GM15510 (cell line): Measurements from ENCODE around the gene ERF.

ENCODE experiments used
- POLR2A ChIP-seq: IDR thresholded peaks from 3 replicates; pipeline ENCODE4 v1.6.1; 2011; ENCODE audit warnings: borderline replicate concordance; ENCODE audit not compliant: insufficient read length; ENCODE audit errors: extremely low read depth

ERF gene

DNA sequence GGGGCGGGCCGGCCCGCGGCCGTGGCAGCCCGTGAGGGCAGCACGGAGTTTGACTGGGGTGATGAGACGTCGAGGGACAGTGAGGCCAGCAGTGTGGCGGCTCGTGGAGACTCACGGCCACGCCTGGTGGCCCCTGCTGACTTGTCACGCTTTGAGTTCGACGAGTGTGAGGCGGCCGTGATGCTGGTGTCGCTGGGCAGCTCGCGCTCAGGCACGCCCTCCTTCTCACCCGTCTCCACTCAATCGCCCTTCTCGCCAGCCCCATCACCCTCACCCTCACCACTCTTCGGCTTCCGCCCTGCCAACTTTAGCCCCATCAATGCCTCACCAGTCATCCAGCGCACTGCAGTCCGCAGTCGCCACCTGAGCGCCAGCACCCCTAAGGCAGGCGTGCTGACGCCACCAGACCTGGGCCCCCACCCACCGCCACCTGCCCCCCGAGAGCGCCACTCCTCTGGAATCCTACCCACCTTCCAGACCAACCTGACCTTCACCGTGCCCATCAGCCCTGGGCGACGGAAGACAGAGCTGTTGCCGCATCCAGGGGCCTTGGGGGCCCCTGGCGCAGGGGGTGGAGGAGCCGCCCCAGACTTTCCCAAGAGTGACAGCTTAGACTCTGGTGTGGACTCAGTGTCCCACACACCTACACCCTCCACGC is 18.6 kb upstream of the ERF start:
- no peak for TF ChIP-seq POLR2A

DNA sequence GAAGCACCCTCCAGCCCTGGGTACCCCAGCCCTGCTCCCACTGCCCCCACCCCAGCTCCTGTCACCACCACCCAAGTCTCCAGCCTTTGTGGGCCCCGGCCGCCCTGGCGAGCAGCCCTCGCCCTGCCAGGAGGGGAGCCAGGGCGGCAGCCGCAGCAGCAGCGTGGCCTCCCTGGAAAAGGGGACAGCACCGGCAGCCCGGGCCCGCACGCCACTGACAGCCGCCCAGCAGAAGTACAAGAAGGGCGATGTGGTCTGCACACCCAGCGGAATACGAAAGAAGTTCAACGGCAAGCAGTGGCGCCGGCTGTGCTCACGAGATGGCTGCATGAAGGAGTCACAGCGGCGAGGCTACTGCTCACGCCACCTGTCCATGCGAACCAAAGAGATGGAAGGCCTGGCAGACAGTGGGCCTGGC is 18.1 kb upstream of the ERF start:
- TF ChIP-seq POLR2A: no peak

DNA sequence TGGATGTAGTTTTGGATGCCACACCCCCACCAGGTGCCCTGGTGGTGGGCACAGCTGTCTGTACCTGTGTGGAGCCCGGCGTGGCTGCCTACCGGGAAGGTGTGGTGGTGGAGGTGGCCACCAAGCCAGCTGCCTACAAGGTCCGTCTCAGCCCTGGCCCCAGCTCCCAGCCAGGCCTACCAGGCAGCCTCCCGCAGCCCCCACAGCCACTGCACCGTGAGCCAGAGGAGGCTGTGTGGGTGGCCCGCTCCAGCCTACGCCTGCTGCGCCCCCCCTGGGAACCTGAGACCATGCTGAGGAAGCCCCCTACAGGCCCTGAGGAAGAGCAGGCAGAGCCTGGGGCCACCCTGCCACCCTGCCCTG is 17.6 kb upstream of the ERF start:
- TF ChIP-seq POLR2A: no peak

DNA sequence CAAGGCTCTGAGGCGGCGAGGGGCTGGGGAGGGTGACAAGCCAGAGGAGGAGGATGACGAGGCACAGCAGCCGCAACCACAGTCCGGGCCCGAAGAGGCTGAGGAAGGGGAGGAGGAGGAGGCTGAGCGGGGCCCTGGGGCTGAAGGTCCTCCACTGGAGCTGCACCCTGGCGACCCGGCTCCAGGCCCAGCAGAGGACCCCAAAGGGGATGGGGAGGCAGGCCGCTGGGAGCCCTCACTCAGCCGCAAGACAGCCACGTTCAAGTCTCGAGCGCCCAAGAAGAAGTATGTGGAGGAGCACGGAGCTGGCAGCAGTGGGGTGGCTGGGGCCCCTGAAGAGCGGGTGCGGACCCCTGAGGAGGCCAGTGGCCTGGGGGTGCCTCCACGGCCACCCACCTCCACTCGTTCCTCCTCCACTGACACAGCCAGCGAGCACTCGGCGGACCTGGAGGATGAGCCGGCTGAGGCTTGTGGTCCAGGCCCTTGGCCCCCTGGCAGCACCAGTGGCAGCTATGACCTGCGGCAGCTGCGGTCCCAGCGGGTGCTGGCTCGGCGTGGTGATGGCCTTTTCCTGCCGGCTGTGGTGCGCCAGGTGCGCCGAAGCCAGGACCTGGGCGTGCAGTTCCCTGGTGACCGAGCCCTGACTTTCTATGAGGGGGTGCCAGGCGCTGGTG is 17.1 kb upstream of the ERF start:
- TF ChIP-seq POLR2A: no peak

DNA sequence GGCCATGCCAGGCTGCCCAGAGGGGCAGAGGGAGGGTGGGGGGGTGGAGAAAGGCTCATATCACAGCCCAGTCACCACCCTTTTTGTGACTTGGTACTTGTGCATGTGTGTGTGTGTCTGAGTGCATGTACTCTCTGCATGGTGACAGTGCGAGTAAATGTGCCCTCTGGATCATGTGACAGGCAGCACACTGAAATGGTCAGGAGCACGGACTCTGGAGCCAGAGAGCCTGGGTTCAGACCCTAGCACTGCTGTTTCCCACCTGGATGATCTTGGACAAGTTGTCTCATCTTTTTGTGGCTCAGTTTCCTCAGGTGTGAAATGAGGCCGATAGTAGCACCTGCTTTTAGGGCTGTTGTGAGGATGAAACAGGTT is 16.1 kb upstream of the ERF start:
- no peak for TF ChIP-seq POLR2A

DNA sequence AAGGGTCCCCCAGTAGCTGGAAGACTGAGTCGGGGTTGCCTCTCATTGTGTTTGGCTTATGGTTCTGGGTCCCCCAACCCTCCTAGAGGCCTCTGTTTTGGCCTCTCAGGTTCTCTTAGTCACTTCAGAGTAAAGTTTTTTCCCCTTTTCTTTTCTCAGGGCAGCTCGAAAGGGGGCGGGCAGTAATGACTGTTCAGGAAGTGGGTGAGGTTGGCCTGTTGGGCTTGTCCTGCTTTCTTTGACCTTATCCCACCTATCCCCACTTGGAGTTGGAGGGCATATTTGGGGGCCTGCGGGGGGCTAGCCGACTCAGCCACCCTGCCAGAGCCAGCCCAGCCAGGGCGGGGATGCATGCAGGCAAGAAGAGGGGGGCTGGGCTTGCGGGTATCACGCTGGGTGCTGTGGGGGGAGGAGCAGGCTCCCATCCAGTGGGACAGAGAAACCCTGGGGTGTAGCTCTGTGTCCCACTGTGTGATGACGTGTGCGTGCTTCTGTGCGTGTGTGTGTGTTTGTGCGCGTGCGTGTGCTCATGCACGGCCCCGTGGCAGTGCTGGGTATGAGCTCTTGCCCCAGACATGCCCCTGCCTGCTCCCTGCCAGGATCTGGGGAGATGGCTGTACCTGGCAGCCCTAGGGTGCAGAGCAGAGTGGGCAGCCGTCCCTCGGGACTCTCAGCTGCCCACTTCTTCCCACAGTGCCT is 15.6 kb upstream of the ERF start:
- TF ChIP-seq POLR2A: peak; percentile 40

DNA sequence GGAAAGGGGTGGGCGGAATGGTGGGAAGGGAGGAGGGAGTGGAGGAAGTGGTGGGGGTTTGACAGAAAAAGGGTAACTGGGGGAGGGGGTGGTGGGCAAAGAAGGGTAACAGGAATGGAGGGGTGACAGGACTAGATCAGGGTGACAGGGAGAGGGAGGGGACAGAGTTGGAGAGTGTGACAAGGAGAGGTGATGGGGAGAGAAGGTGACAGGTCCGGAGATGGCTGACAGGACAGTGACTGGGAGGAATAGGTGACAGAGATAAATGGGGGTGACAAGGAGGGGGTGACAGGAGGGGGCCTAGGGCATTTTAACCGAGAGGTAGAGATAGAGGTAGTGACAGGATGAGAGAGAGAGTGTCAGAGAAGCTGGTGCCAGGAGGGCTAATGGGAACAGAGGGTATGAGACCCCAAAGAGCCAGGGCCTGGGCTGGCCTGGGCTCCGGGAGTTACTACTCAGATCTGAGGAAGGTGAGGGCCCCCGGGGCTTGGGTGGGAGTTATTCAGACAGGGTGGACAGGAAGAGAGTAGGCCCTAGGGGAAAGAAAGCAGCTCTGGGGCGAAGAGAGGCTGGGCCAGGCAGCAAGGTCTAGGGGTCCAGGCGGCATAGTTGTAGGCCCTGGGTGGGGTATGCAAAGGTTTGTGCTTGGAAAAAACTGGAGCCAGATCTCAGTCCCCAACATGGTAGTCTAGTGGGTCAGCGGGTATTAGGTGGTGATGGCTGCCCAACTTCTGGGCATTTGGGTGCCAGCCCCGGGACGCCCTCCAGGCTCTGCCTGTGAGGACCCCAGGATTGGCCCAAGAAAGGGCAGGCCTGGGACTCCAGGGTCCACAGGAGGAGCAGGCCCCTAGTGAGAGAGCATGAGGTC is 14.8 kb upstream of the ERF start:
- no peak for TF ChIP-seq POLR2A

DNA sequence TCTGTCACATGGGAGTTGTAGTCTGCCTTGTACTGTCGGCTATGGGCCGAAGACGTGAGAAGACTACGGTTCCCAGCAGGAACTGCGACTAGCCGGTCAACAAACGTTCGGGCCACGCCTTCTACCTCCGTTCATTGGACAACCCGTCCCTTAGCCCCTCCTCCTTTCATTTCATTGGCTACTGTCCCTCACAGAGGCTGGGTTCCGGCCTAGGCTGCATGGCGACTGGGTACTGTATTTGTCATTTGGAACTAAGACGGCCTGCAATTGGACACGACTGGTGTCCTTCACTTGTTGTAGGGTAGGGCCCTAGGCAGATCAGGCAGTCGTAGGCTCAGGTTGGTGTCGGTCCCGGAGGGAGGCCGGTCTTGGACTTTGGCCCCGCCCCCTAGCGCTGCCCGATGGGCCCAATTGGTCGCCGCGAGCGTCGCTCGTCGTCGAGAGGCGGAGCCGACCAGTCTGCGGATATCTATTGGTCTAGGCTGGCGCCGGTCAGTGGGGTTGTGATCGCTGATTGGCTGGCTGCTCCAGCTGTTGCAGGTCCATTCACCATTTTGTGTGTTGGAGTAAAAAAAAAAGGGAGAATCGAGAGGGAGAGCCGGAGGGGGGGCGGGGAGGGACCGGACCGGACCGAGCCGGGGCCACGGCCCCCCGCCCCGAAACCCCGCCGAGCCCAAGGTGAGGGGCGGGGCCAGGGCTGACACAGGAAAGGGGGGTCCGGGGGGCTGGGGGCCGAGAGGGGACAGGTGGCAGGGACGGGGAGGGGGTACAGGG is 14.0 kb upstream of the ERF start, which contains the start of gene CIC:
Gene CIC (plus strand): TSS at position 549 of the 774 bp plus-strand sequence. CDS start 2,532 bp downstream, outside the sequence.
- TF ChIP-seq POLR2A: no peak

DNA sequence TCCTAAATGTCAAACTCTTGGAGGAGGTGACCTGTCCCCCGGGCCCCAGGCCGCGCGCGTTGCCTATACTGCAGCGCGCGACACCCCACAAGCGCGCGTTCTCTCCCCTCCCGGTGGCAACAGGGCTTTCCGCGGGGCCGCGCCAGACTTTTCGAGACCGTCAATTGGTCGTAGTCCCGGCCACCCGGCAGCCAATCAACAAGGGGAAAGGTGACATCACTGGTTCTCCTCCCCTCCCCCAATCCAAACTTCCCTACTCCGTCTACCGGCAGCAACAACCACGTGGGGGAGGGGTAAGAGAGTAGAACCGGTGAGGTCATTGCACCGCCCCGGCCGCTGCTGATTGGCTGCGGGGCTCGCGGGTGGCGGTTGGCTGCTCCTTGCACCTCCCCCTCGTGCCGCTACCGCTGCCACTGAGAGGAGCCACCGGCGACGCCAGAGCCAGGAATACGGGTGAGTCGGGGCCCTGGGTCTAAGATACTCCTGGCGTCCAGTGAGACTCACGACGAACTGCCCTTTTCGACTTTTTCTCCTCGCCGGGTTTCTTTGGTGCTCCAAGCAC is 13.3 kb upstream of the ERF start:
- TF ChIP-seq POLR2A: peak; percentile 59

DNA sequence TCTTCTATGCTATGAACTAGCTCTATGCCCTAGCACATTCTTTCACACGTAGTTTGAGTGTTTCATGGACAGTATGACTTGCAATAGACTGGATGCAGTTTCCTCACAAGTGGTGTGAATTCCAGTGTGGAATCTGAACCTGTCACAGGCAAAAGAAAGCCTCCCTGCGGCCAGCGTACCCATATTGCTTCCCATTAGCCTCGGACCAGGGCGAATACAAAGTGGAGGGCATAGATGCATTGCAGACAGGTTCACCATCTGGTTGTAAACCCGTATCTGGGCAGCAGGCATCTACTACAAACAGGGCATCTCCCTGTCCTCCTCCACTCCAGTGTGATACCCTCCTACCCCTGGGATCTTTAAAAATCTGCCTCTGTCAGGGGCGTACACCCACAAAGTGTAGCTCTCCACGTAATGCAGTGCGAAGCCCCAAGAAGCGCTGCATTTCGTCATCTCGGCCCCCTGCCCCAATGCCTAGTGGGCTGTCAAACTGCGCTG is 12.8 kb upstream of the ERF start:
- TF ChIP-seq POLR2A: no peak

DNA sequence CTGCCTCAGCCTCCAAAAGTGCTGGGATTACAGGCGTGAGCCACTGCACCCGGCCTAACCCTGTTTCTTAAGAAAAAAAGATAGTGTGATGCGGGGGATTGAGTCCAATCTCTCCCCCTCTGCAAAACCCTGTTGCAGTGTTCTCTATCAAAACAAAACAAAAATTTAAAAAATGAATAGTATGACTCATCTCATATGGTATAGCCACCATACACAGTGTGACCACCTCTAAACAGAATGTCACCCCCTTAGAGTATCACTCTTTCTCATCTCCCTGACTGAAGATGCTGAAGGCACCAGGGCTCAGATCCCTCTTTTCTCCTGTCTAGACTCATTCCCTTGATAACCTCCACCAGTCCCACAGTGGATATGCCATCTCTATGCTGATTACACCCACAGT is 6.8 kb upstream of the ERF start:
- TF ChIP-seq POLR2A: no peak

DNA sequence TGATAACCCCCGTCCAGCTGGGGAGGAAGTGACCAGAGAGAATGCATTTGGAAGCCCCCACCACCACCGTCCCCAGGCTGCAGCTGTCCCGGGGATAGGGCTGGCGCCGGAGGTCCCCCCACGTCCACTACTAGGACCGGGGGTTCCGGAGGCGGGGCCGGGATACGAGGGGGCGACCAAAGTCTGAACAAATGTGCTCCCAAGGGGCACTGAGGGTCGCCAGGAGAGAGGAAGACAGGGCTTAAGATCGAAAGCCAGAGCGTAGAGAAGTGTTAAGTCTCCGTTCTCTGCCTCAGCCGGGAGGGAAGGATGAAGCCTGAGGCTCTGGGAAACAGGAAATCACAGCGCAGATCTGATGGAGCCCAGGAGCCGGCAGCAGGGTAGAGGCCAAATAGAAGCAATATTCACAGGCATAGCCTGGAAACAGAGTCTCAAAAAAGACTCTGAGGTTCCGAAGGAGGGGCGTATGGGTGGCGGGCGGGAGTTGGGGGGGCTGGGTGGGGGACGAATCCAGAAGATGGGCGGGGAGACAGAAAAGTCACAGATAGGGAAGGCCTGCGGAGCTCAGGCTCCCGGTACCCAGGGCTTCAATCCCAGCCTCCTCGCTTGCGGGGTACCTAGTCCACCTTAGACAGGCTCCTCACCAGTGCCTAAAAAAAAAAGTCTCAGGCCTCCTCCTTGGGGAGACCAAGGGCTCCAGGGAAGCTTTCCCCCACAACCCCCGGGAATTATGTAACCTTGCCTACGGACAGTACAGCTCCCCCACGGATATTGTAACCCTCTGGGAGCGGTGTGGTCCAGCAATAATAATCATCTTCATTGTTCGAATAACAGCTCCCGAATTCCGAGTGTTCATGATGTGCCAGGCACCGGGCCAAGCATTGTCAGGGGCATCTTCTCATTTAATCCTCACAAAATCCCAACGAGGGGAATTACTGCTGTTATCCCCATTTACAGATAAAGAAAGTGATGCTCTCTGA is 1.1 kb upstream of the ERF start:
- no peak for TF ChIP-seq POLR2A
